Measurements from ENCODE around the gene FTL. TPM values are rescaled to one million over a fixed set of nuclear protein-coding genes. Genes with fewer than 3 reads are reported as not detected.
"Not testable (repeated sequence)": the region's sequence is repeated elsewhere in the genome, so short reads cannot be mapped to it uniquely, and the experiment has no call there.

The FTL gene
- total and polyA plus RNA-seq, 4 donors: 2,528 to 16,395 (median 12,201) TPM

GRCh38 chr19:48926909-48927308 lies 38.2 kb upstream of the FTL start:
- DNase-seq (ENCODE audit: low spot score): no peak
- 36% methylated on average over 10 of the region's 10 CpGs for WGBS
- H3K36me3 ChIP-seq (ENCODE audit: control insufficient read depth in 4 of 4, insufficient read depth in 3 of 4, low read depth in 1 of 4, low read length in 3 of 4): peaks cover 3 to 11% (median 7%) of the 10 kb centered on the region in 4 donors
- no peaks in the 10 kb centered on the region for H3K9me3 ChIP-seq (ENCODE audit: control insufficient read depth in 4 of 4, low read length in 3 of 4)
- H3K4me1 ChIP-seq (ENCODE audit: control insufficient read depth in 4 of 4, insufficient read depth in 4 of 4, low read length in 3 of 4): no peaks in the 10 kb centered on the region
- no peaks in the 10 kb centered on the region for H3K27me3 ChIP-seq (ENCODE audit: control insufficient read depth in 4 of 4, insufficient read depth in 4 of 4, low read length in 3 of 4)
- TF ChIP-seq ZBTB33 (IDR thresholded peaks at IDR 0.05) (no peak), GABPA (IDR thresholded peaks at IDR 0.05 in 1 of 2, conservative IDR thresholded peaks at IDR 0.05 in 1 of 2) (no peak), HNF4G (IDR thresholded peaks at IDR 0.05) (no peak), FOXA2 (IDR thresholded peaks at IDR 0.05) (no peak), JUND (IDR thresholded peaks at IDR 0.05) (no peak), YY1 (IDR thresholded peaks at IDR 0.05) (no peak), FOXA1 (IDR thresholded peaks at IDR 0.05) (no peak), MAX (IDR thresholded peaks at IDR 0.05) (no peak), SP1 (IDR thresholded peaks at IDR 0.05) (no peak), HNF4A (conservative IDR thresholded peaks at IDR 0.05) (no peak), EGR1 (IDR thresholded peaks at IDR 0.05; ENCODE audit: low read depth in 2 of 2) (no peak), RAD21 (IDR thresholded peaks at IDR 0.05) (no peak), ATF3 (IDR thresholded peaks at IDR 0.05) (no peak), NR2F2 (IDR thresholded peaks at IDR 0.05) (no peak), TAF1 (conservative IDR thresholded peaks at IDR 0.05) (no peak), RXRA (IDR thresholded peaks at IDR 0.05) (no peak)
- TF ChIP-seq, protein P1, sequence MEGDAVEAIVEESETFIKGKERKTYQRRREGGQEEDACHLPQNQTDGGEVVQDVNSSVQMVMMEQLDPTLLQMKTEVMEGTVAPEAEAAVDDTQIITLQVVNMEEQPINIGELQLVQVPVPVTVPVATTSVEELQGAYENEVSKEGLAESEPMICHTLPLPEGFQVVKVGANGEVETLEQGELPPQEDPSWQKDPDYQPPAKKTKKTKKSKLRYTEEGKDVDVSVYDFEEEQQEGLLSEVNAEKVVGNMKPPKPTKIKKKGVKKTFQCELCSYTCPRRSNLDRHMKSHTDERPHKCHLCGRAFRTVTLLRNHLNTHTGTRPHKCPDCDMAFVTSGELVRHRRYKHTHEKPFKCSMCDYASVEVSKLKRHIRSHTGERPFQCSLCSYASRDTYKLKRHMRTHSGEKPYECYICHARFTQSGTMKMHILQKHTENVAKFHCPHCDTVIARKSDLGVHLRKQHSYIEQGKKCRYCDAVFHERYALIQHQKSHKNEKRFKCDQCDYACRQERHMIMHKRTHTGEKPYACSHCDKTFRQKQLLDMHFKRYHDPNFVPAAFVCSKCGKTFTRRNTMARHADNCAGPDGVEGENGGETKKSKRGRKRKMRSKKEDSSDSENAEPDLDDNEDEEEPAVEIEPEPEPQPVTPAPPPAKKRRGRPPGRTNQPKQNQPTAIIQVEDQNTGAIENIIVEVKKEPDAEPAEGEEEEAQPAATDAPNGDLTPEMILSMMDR (IDR thresholded peaks at IDR 0.05; ENCODE audit: low read depth, low read length, missing input control): no peak
- TF ChIP-seq, protein P2, sequence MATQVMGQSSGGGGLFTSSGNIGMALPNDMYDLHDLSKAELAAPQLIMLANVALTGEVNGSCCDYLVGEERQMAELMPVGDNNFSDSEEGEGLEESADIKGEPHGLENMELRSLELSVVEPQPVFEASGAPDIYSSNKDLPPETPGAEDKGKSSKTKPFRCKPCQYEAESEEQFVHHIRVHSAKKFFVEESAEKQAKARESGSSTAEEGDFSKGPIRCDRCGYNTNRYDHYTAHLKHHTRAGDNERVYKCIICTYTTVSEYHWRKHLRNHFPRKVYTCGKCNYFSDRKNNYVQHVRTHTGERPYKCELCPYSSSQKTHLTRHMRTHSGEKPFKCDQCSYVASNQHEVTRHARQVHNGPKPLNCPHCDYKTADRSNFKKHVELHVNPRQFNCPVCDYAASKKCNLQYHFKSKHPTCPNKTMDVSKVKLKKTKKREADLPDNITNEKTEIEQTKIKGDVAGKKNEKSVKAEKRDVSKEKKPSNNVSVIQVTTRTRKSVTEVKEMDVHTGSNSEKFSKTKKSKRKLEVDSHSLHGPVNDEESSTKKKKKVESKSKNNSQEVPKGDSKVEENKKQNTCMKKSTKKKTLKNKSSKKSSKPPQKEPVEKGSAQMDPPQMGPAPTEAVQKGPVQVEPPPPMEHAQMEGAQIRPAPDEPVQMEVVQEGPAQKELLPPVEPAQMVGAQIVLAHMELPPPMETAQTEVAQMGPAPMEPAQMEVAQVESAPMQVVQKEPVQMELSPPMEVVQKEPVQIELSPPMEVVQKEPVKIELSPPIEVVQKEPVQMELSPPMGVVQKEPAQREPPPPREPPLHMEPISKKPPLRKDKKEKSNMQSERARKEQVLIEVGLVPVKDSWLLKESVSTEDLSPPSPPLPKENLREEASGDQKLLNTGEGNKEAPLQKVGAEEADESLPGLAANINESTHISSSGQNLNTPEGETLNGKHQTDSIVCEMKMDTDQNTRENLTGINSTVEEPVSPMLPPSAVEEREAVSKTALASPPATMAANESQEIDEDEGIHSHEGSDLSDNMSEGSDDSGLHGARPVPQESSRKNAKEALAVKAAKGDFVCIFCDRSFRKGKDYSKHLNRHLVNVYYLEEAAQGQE (IDR thresholded peaks at IDR 0.05): no peak
- H3K27ac ChIP-seq (ENCODE audit: low read depth in 1 of 2, low read length in 2 of 2): no peak overlapping the region
- no peak overlapping the region for H3K4me3 ChIP-seq (ENCODE audit: low read depth in 1 of 3, low read length in 3 of 3)
- H3K9ac ChIP-seq (ENCODE audit: low read depth in 1 of 2, low read length in 2 of 2): no peak overlapping the region

DNA sequence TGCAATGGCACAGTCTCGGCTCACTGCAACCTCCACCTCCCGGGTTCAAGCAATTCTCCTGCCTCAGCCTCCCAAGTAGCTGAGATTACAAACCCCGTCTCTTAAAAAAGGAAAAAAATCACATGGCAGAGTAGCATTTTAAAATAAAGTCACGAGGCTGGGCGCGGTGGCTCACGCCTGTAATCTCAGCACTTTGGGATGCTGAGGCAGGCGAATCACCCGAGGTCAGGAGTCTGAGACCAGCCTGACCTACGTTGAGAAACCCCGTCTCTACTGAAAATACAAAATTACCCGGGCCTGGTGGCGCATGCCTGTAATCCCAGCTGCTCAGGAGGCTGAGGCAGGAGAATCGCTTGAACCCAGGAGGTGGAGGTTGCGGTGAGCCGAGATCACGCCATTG lies 37.4 kb upstream of the FTL start:
- H3K4me3 ChIP-seq (ENCODE audit: low read depth in 1 of 3, low read length in 3 of 3); DNase-seq (ENCODE audit: low spot score); H3K4me1 ChIP-seq (ENCODE audit: control insufficient read depth in 4 of 4, insufficient read depth in 4 of 4, low read length in 3 of 4); H3K27me3 ChIP-seq (ENCODE audit: control insufficient read depth in 4 of 4, insufficient read depth in 4 of 4, low read length in 3 of 4); H3K9me3 ChIP-seq (ENCODE audit: control insufficient read depth in 4 of 4, low read length in 3 of 4); H3K36me3 ChIP-seq (ENCODE audit: control insufficient read depth in 4 of 4, insufficient read depth in 3 of 4, low read depth in 1 of 4, low read length in 3 of 4); H3K27ac ChIP-seq (ENCODE audit: low read depth in 1 of 2, low read length in 2 of 2); H3K9ac ChIP-seq (ENCODE audit: low read depth in 1 of 2, low read length in 2 of 2): not testable (repeated sequence)
- 78% methylated on average over 17 of the region's 17 CpGs for WGBS
